HG03460 (cell line): Measurements from ENCODE around the gene ADCY4.
"Not testable (repeated sequence)": the region's sequence is repeated elsewhere in the genome, so short reads cannot be mapped to it uniquely, and the experiment has no call there.

Source experiments
- ATAC-seq: cut with Tn5 transposase; IDR thresholded peaks from one replicate; pipeline ENCODE4 v1.9.1; 2021; ENCODE audit not compliant: unreplicated experiment

ADCY4 gene

DNA sequence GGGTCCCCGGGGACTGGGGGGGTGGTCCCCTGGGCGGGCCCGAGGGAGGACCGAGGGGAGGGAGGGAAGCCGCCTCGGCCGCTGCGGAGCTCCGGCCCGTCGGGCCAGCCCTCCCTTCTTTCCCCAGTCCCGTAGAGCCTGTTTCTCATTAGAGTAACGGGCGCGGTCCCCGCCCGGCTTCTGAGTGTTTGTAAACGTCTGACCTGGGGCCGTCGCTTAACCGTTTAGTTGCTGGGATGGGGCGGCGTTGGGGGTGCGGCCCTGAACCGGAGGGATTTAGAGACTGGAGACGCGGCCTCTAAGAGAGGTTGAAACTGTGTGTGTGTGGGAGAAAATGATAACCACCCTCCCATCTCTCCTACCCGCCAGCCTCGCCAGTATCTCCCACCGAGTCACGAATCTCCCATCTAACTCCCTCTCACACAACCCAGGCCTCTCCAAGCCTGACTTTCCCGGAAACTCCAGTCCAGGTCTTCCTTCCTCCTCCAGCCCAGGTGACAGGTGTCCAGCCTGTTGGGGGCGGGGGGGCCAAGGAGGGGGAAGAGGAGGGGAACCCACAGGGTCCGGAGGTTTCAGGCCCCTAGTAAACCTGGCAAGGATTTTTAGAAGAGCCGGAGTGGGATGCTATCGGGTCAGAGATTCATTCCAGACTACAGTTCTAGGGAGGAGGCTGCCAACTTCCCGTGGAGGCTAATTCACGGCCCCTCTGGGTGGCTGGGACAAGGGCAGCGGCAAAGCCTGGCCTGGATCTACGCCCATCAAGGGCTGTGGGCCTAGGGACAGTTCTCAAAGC is 32.0 kb upstream of the ADCY4 start:
- peak; percentile 64 for ATAC-seq

DNA sequence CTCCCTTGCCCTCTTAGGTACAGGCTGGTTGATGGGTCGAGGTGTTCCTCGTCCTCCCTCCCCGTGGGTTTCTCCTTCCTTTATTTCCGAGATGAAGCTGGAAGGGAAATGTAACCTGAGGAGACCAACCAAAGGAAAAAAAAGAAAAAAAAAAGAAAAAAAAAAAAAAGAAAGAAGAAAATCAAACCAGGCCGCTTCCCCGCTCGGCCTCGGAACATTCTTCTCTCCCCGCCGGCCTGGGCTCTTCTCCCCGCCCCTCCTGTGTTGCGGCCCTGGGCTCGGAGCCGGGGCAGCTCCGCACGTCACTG is 31.5 kb upstream of the ADCY4 start:
- no peak for ATAC-seq

DNA sequence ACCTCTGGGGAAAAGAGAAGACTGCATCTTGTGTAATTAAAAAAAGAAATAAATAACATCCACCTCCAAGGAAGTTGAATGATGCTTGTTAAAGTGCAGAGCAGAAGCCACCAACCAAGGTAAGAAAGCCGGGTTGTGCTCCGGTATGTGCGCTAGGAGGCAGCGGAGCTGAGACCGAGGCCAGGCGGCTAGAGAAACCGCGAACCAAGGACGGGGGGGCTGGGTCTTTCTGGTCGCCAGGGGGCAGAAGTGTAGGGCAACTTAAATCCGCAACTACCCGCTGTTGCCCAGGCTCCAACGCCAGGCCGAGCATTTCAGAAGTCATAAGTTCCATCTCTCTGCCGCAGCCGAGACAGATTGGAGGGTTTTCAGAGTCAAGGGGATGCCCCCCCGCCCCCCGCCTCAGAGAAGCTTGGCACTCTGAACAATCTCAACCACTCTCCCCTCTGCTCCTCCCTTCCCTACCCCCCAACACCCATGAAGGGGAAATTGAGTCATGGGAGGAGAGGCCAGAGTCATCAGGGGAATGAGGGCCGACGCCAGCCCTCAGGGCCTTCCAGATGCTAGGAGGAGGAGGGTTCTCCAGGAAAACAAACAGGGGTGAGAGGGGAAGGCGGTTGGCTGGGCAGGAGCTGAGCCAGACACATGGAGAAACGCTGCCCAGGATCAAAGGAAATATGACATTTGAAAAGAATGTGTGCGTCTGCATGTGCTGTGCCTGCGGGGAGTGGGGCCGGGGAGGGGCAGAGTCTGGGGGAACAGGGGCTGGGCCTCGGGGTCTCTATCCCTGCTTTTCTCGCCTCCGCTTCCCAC is 30.9 kb upstream of the ADCY4 start:
- ATAC-seq, result peak; percentile 40

DNA sequence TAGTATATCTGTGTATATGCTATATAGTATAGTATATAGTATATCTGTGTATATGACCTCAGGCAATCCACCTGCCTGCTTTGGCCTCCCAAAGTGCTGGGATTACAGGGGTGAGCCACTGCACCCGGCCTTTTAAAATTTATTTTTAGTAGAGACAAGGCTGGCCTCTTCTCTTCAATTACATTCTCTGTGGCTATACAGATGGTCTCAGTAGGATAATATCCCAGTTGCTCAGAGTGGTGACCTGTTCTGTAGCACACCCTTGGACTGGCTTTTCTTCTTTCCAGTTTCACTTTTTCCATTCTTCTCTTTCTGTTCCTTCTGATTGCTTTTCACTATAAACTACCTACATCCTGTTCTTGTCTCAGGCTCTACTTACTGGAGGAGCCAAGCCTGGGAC is 30.0 kb upstream of the ADCY4 start:
- ATAC-seq, result no peak

DNA sequence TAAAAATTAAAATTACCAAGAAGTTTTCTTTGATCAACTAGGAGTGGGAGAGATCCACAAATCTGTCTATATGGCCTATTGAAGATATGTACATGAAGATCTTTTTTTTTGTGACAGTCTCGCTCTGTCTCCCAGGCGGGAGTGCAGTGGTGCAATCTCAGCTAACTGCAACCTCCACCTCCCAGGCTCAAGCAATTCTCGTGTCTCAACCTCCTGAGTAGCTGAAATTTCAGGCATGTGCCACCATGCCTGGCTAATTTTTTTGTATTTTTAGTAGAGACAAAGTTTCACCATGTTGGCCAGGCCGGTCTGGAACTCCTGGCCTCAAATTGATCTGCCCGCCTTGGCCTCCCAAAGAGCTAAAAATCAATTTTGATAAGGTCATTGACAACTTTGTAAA is 28.5 kb upstream of the ADCY4 start:
- ATAC-seq, result no peak

DNA sequence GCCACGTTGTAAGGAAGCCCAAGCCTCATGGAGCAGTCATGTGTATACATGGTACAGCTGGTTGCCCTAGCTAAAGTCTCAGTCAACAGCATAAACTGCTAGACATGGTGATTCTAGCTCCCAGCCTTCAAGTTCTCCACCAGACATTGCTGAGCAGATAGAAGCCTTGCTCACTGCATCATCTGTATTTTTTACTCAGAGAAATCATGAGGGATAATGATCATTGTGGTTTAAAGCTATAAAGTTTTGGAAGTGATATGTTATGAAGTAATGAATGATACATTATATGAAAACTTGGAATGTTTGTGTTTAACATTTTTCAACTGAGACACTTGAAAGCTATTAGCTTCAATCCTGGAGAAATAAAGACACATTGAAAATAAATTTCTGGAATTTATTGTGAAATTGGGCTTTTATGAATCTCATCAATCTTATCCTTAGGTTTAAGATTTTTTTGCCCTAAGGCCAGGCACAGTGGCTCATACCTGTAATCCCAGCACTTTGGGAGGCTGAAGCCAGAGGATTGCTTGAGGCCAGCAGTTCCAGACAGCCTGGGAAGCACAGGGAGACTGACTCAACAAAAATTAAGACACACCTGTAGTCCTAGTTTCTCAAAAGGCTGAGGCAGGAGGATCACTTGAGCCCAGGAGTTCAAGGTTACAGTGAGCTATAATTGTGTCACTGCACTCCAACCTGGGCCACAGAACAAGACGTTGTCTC is 27.5 kb upstream of the ADCY4 start:
- no peak for ATAC-seq

DNA sequence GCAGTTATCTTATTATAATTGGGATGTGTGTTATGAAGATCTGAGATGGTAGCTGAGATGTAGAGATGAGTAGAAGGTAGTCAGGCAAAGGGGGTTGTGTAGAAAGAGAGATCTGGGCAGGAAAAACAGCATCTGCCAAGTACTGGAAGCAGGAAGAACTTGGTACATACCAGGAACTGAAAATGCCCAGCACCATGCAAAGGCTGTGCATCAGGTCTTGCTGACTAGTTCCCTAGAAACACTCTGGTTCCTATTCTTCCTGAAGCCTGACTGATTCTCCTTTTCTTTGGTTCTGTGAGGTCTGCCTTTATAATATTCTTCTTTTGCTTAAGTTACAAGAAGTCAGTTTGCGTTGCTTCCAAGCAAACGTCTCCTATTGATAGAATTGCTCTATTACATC is 26.5 kb upstream of the ADCY4 start:
- no peak for ATAC-seq

DNA sequence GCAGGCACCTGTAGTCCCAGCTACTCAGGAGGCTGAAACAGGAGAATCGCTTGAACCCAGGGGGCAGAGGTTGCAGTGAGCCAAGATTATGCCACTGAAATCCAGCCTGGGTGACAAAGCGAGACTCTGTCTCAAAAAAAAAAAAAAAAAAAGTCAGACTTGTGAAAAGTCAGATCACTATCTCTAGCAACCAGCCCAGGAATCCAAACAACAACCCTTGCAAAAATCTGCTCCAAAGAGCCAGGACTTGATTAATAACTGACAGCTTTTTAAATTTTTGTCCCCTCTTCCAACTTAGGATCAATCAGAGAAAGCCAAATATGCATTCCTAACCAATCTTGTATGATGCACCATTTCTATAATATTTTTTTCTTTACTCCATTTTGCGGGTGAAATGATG is 25.4 kb upstream of the ADCY4 start:
- ATAC-seq, result no peak

DNA sequence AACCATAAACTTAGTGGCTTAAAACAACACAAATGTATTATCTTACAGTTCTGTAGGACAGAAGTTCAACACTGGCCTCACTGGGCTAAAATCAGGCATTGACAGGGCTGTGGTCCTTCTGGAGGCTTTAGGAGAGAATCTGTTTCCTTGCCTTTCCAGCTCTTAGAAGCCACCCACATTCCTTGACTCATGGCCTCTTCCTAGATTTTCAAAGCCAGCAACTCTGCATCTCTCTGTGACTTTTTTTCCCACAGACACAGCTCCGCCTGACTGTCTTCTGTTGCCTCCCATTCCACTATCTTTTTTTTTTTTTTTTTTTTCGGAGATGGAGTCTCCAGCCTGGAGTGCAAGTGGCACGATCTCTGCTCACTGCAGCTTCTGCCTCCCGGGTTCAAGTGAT is 21.3 kb upstream of the ADCY4 start:
- no peak for ATAC-seq

DNA sequence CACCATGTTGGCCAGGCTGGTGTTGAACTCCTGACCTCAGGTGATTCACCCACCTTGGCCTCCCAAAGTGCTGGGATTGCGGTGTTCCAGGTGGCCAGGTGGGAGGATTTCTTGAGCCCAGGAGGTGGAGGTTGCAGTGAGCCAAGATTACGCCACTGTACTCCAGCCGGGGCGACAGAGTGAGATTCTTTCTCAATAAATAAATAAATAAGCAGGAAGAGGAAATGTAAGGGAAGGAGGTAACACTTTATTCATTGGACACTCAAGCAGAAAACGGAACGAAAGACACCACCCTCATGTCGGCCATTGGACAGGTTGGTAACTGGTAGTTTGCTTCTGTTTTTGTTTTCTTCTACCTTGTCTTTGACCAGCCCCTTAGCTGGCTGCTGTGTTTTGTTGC is 20.1 kb upstream of the ADCY4 start:
- ATAC-seq, result no peak

DNA sequence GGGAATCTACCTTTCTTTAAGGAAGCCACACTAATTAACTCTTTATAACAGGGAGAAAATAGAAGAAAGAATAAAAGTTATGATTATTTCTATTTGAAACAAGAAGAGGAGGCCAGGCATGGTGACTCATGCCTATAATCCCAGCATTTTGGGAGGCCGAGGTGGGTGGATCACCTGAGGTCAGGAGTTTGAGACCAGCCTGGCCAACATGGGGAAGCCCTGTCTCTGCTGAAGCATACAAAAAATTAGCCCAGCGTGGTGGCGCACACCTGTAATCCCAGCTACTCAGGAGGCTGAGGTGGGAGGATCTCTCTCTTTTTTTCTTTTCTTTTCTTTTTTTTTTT is 19.6 kb upstream of the ADCY4 start:
- ATAC-seq, result not testable (repeated sequence)

DNA sequence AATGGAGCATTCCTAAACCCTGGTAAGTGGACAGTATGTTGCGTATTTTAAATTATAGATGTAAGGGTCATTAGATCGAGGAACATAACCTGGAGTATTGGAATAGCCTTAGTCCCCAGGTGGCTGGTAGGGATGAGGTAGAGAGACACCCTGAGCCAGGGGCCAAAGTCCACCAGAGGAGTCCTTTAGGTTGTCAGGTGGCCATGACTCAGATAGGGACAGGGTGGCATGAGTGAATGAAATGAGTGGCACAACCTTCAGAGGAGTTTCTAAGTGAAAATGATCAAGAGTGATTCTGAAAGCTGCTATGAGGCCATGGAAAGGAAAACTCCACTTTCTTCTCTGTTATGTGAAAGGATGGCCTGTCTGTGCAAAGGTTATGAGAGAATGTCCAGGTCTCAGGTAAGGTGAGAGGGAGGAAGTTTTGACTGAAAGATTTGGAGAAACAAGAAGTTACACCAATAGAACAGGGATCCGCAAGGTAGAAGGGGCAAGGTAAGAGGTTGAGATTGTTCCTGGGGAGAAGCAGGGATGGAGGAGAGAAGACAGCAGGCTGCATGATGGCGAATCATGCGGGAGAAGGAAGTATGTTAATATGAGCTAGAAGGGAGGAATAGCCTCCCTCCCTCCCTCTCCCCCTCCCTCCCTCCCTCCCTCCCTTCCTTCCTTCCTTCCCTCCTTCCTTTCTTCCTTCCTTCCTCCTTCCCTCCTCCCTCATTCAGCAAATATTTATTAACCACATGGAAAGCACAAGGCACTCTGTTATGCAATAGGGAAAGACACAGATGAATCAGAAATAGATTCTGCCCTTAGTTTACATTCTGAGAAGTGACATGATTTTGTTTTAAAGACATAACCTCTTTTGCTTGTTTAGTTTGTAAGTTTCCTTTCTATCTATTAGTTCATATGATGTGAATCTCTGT is 18.9 kb upstream of the ADCY4 start:
- ATAC-seq, result no peak

DNA sequence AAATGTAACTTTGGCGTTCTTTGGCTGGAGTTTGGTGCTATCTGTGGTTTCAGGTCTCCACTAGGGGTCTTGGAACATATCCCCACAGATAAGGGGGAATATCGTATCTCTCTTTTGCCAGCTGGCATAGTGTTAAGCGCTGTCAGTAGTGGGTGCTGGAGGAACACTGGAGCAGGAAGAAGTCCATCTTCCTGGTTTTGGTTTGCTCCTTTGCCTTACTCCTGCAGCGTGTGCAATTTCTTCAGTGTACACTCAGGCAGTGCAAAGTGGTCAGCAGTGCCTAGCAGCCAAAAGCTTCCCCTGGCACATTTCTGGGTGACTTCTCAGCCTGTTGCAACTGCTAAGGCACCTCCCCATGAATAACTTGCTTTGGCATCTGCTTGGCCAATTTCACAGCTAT is 16.6 kb upstream of the ADCY4 start:
- no peak for ATAC-seq

DNA sequence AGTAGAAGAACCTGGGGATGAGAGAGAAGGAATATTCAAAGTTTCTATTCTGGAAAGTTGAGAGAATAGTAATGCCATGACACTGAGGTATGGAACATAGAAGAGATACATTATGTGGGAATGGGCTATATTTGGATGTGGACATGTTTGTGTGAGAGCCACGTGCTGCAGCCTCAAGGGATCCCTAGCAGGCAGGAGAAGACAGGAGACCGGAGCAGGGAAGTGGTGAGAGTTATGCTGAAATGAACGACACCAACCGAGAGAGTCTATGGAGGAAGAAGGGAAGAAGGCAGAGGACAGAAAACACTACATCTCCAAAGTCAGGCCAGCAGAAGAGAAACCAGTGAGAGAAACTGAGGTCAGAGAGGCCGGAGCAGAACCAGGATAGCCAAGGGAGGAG is 14.9 kb upstream of the ADCY4 start:
- ATAC-seq, result no peak

DNA sequence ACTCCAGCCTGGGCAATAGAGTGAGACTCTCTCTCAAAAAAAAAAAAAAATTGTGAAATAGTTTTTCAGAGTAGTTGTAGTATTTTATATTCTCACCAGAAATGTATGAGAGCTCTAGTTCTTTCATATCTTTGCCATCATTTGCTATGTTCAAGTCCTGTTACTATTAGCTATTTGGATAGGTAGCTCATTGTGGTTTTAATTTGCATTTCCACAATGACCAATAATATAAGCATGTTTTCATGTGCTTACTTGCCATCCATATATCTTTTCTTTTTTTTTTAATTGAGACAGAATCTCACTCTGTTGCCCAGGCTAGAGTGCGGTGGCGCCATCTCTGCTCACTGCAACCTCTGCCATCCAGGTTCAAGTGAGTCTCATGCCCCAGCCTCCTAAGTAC is 13.3 kb upstream of the ADCY4 start:
- ATAC-seq, result no peak

DNA sequence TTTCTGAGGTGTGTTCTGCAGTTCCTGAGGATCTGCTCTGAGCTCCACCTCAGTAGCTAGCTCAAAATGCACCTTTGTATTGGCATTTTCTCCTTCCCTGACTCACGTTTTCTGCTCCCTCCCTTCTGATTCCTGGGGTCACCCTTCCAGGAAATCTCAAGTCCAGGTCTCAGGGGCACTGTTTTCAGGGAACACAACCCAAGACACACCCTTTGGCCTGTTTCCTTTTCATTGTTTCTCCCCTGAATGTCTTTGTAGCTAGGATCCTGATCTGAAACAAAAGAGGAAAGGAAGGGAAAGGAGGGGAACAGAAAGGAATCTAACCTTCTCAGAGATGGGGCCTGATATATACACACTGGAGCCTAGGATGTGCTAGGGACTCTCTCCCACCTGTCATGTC is 12.3 kb upstream of the ADCY4 start:
- no peak for ATAC-seq

DNA sequence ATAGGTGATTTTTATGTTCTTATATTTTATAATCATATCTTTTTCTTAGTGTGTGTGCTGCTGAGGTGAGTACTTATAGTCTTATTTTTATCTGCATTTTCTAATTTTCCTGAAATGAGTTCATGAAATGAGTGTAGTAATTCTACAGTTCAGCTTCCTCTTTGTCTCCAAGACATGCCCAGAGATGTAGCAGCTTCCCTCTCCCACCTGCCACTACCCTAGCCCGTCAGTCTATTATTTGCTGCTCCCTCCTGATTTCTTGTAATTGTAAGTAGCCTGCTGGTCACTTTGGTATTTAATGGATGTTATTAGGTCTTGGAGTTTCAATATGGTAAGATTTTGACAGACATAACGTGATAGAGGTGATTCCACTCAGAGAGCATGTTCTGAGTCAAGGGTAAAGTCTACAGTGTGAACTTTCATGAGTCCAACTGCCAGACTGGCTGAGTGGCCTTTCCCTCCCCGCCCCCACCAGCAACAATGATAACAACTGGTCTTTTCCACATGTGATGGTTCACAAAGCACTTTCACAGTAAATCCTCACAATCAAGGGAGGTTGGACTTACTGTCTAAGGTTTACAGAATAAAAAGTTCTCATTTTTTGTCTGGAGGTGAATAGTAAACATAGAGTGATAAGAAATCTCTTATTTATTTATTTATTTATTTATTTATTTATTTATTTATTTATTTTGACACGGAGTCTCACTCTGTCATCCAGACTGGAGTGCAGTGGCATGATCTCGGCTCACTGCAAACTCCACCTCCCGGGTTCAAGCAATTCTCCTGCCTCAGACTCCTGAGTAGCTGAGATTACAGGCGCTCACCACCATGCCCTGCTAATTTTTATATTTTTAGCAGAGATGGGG is 9.2 kb upstream of the ADCY4 start:
- ATAC-seq, result no peak

DNA sequence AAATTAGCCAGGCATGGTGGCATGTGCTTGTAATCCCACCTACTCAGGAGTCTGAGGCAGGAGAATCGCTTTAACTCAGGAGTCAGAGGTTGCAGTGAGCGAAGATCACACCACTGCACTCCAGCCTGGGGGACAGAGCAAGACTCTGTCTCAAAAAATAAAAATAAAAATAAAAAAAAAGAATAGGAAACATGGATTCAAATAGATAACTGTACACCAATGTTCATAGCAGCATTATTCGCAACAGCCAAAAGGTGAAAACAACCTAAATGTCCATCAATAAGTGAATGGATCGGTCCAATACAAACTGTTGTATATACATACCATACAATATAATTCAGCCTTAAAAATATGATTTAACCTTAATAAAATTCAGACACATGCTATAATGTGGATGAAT is 8.0 kb upstream of the ADCY4 start:
- ATAC-seq, result no peak

DNA sequence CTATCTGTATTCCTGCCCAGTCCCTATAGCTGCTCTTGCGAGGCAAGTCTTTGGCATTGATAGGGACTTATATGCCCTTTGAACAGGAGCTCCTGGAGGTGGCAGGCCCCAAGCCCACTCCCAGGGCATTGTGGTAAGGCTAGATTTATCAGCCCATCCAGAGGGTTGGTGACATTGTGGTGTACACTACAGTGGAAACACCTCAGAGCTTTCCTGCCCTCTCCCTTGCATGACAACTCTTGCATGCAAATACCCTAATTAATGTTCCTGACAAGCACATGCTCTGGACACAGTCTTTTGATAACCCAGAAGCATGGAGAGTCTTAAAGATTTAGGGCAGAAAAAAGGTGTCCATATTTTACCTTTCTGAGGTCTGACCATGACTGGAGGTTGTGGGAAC is 5.7 kb upstream of the ADCY4 start:
- ATAC-seq, result no peak
